Keratinocyte (primary cell): ENCODE results near the gene ZNF426. TPM values are rescaled to one million over a fixed set of nuclear protein-coding genes. Genes with fewer than 3 reads are reported as not detected.
"Not testable (repeated sequence)": the region's sequence is repeated elsewhere in the genome, so short reads cannot be mapped to it uniquely, and the experiment has no call there.

ENCODE experiments used
- DNase-seq: peaks from one replicate; pipeline ENCODE4 v3.0.0-alpha.2; 2011; ENCODE audit warnings: low read depth, missing footprints, low spot score
- FAIRE-seq: peaks from 2 replicates; lab custom pipeline; 2011; peaks lifted over from hg19 to GRCh38; lab: Jason Lieb, UNC
- H2AFZ ChIP-seq: 2 replicates; pipeline ENCODE4 v1.6.0; 2012; ENCODE audit warnings: low read length, control low read depth, inconsistent platforms; ENCODE audit not compliant: control insufficient read depth
- H3K27ac ChIP-seq: 2 replicates; pipeline ENCODE4 v1.5.1; 2011; ENCODE audit warnings: low read length; ENCODE audit not compliant: control insufficient read depth, insufficient read depth
- H3K27me3 ChIP-seq: 3 replicates; pipeline ENCODE4 v1.6.0; 2011; ENCODE audit warnings: low read length; ENCODE audit not compliant: control insufficient read depth, insufficient read depth; ENCODE audit errors: extremely low read depth
- H3K36me3 ChIP-seq, 2 experiments: 2 replicates in 1 of 2; 3 replicates in 1 of 2; pipeline ENCODE4 v1.5.1; 2011; ENCODE audit warnings: low read length in 2 of 2, mild to moderate bottlenecking in 1 of 2; ENCODE audit not compliant: control insufficient read depth in 2 of 2, insufficient read depth in 2 of 2; ENCODE audit errors: extremely low read depth in 1 of 2
- H3K4me1 ChIP-seq: 3 replicates; pipeline ENCODE4 v1.5.1; 2011; ENCODE audit warnings: low read length; ENCODE audit not compliant: control insufficient read depth, insufficient read depth; ENCODE audit errors: extremely low read depth
- H3K4me2 ChIP-seq: 3 replicates; pipeline ENCODE4 v1.6.0; 2011; ENCODE audit warnings: low read depth, low read length; ENCODE audit not compliant: control insufficient read depth, insufficient read depth; ENCODE audit errors: extremely low read depth
- H3K4me3 ChIP-seq, 3 experiments: fragments of 200-600 bp in 1 of 3; sonication (generic) in 1 of 3; 2 replicates in 2 of 3; 3 replicates in 1 of 3; pipeline ENCODE4 v1.5.1; 2011 to 2016; ENCODE audit warnings: low read length in 3 of 3, mild to moderate bottlenecking in 3 of 3, control low read depth in 2 of 3, inconsistent platforms in 1 of 3, low read depth in 1 of 3, mixed read lengths in 1 of 3, mixed run types in 1 of 3, moderate library complexity in 1 of 3; ENCODE audit not compliant: control insufficient read depth in 2 of 3, insufficient read depth in 2 of 3; ENCODE audit errors: extremely low read depth in 1 of 3
- H3K79me2 ChIP-seq: 2 replicates; pipeline ENCODE4 v1.6.0; 2012; ENCODE audit warnings: low read length; ENCODE audit not compliant: control insufficient read depth, insufficient read depth
- H3K9ac ChIP-seq: 3 replicates; pipeline ENCODE4 v1.6.0; 2011; ENCODE audit warnings: low read length; ENCODE audit not compliant: control insufficient read depth, insufficient read depth; ENCODE audit errors: extremely low read depth
- H3K9me1 ChIP-seq: 3 replicates; pipeline ENCODE4 v1.6.0; 2011; ENCODE audit warnings: low read length; ENCODE audit not compliant: control insufficient read depth, insufficient read depth; ENCODE audit errors: extremely low read depth
- H3K9me3 ChIP-seq: 2 replicates; pipeline ENCODE4 v1.5.1; 2012; ENCODE audit warnings: low read depth, low read length; ENCODE audit not compliant: control insufficient read depth
- H4K20me1 ChIP-seq: 3 replicates; pipeline ENCODE4 v1.6.0; 2011; ENCODE audit warnings: low read length; ENCODE audit not compliant: control insufficient read depth, insufficient read depth; ENCODE audit errors: extremely low read depth
- CTCF ChIP-seq, 3 experiments: IDR thresholded peaks in 1 of 3; conservative IDR thresholded peaks in 1 of 3; optimal IDR thresholded peaks in 1 of 3; 2 replicates in 2 of 3; 3 replicates in 1 of 3; pipeline versions ENCODE3 to v1.5.1; 2011; ENCODE audit warnings: low read length in 3 of 3, mild to moderate bottlenecking in 3 of 3, moderate library complexity in 2 of 3, control low read depth in 1 of 3, inconsistent platforms in 1 of 3; ENCODE audit not compliant: insufficient read depth in 2 of 3; ENCODE audit errors: extremely low read depth in 1 of 3
- EZH2 ChIP-seq: IDR thresholded peaks from one replicate; pipeline ENCODE4 v1.6.1; 2012; ENCODE audit warnings: inconsistent platforms, mild to moderate bottlenecking, low read length, moderate library complexity
- dilution Hi-C: fragments of 300-500 bp; cut with MboI; formaldehyde crosslinking; loops from one replicate; pipeline ENCODE4 v1.7.0; 2020; ENCODE audit warnings: low sequenced_read_pairs; ENCODE audit not compliant: extremely low pct_ligation_motif_present
- polyA plus RNA-seq, 5 experiments: library from polyadenylated mRNA; depleted of rRNA in 3 of 5; stranded (reverse) in 3 of 5; stranded (forward) in 1 of 5; unstranded in 1 of 5; fragments of >200 nt; gene quantifications; 1 replicate in 1 of 5; 2 replicates in 3 of 5; 3 replicates in 1 of 5; pipeline versions ENCODE4 v1.2.1 to v1.2.3, GENCODE V29; 2011 to 2012; ENCODE audit warnings: missing spikeins in 2 of 5, low read depth in 1 of 5, low replicate concordance in 1 of 5

The ZNF426 gene
- polyA plus RNA-seq, 1 donor (not counting 4 experiments of a cell fraction or from before 2014, with no cell fraction given), result 12.1 TPM

- H3K9me3 ChIP-seq, H3K4me2 ChIP-seq, H3K27me3 ChIP-seq, FAIRE-seq, H3K9me1 ChIP-seq, DNase-seq, H3K9ac ChIP-seq, H2AFZ ChIP-seq, H4K20me1 ChIP-seq, dilution Hi-C loops: not testable (repeated sequence)
- H3K4me1 ChIP-seq, result peaks cover 14% of the 10 kb centered on the region
- peaks cover 24% of the 10 kb centered on the region for H3K79me2 ChIP-seq
- peak overlapping the region; percentile 98 for H3K27ac ChIP-seq
- H3K4me3 ChIP-seq, result peak overlapping the region in 1 of 3 experiments; percentile 7
- H3K36me3 ChIP-seq, result peaks cover 9 to 13% of the 10 kb centered on the region in 2 experiments
Observed at GRCh38 chr19:9539201-9539600, 756 bp upstream of the ZNF426 start.

GRCh38 chr19:9535934-9536333 lies 2.5 kb downstream of the ZNF426 start:
- Histone ChIP-seq H3K9me3 (peaks cover 25% of the 10 kb centered on the region), H3K4me1 (peaks cover 14% of the 10 kb centered on the region), H3K9me1 (no peaks in the 10 kb centered on the region), H2AFZ (no peak overlapping the region), H3K9ac (no peak overlapping the region), H3K36me3 (peaks cover 22 to 36% of the 10 kb centered on the region in 2 experiments), H4K20me1 (no peaks in the 10 kb centered on the region), H3K4me3 (no peak overlapping the region), H3K79me2 (peaks cover 24% of the 10 kb centered on the region), H3K27ac (no peak overlapping the region), H3K27me3 (no peaks in the 10 kb centered on the region), H3K4me2 (no peak overlapping the region)
- peak; percentile 48 for FAIRE-seq
- TF ChIP-seq EZH2, result no peak
- no peak for TF ChIP-seq CTCF (optimal IDR thresholded peaks at IDR 0.05 in 1 of 3, IDR thresholded peaks at IDR 0.05 in 1 of 3, conservative IDR thresholded peaks at IDR 0.05 in 1 of 3; ENCODE audit: extremely low read depth in 1 of 3, insufficient read depth in 2 of 3, low read length in 3 of 3)
- dilution Hi-C loops, result no loop called here
- DNase-seq, result no peak

- peaks cover 54% of the 10 kb centered on the region for H3K9me3 ChIP-seq
- H3K9ac ChIP-seq, result no peak overlapping the region
- FAIRE-seq (no peak), DNase-seq (peak; percentile 25)
- H3K36me3 ChIP-seq, result peaks cover 50 to 51% of the 10 kb centered on the region in 2 experiments
- H3K27ac ChIP-seq, result no peak overlapping the region
- peaks cover 9% of the 10 kb centered on the region for H3K79me2 ChIP-seq
- H3K4me1 ChIP-seq, result no peaks in the 10 kb centered on the region
- no peak overlapping the region for H3K4me3 ChIP-seq
- no peak for TF ChIP-seq CTCF (optimal IDR thresholded peaks at IDR 0.05 in 1 of 3, IDR thresholded peaks at IDR 0.05 in 1 of 3, conservative IDR thresholded peaks at IDR 0.05 in 1 of 3; ENCODE audit: extremely low read depth in 1 of 3, insufficient read depth in 2 of 3, low read length in 3 of 3)
- no peak overlapping the region for H3K4me2 ChIP-seq
- dilution Hi-C loops, result no loop called here
- no peaks in the 10 kb centered on the region for H3K27me3 ChIP-seq
- no peak overlapping the region for H2AFZ ChIP-seq
- H3K9me1 ChIP-seq, result no peaks in the 10 kb centered on the region
- no peaks in the 10 kb centered on the region for H4K20me1 ChIP-seq
Observed at GRCh38 chr19:9531933-9532332, 6.5 kb downstream of the ZNF426 start.
